LNCAP (cell line): Measurements from ENCODE around the gene GPR32.

Experiments
- CTCF ChIP-seq: fragments of 450-650 bp; IDR thresholded peaks from 2 replicates; pipeline ENCODE4 v1.5.1; 2017; ENCODE audit warnings: mild to moderate bottlenecking

Gene GPR32

GRCh38 chr19:50759886-50760285 is 10.4 kb upstream of the GPR32 start:
- TF ChIP-seq CTCF, result no peak

GRCh38 chr19:50764409-50764808 is 5.9 kb upstream of the GPR32 start:
- no peak for TF ChIP-seq CTCF

DNA sequence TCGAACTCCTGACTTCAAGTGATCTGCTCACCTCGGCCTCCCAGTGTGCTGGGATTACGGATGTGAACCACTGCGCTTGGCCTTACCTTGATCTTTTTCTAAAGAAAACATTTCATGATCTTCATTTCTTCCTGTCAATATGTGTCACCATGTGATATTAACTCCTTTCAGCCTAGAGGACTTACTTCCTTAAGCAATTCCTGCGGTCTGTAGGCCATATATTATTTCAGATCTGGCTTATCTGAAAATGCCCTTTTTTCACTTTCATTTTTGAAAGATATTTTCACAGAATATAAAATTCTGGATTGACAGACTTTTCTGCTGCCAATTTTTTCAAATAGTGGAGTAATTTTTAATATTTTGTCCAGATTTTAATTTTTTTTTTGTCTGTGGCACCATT is 2.0 kb upstream of the GPR32 start:
- no peak for TF ChIP-seq CTCF

DNA sequence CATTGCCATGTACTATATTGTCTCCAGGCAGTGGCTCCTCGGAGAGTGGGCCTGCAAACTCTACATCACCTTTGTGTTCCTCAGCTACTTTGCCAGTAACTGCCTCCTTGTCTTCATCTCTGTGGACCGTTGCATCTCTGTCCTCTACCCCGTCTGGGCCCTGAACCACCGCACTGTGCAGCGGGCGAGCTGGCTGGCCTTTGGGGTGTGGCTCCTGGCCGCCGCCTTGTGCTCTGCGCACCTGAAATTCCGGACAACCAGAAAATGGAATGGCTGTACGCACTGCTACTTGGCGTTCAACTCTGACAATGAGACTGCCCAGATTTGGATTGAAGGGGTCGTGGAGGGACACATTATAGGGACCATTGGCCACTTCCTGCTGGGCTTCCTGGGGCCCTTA is 624 bp downstream of the GPR32 start:
- no peak for TF ChIP-seq CTCF

DNA sequence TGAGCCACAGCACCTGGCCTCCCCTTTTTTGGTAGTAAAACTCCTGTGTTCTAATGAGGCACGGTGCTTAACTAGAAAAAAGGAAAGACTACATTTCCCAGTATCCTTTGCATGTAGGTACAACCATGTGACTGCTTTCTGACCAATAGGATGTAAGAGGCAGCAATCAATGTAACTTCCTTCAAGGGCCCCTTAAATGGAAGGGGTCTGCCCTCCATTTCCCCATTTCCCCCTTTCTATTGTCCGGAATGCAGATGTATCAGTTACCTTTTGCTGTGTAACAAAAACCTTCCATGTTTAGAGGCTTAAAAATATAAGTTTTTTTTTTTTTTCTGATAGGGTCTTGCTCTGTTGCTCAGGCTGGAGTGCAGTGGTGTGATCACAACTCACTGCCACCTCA is 2.2 kb downstream of the GPR32 start:
- no peak for TF ChIP-seq CTCF

GRCh38 chr19:50776131-50776530 is 5.9 kb downstream of the GPR32 start:
- no peak for TF ChIP-seq CTCF

DNA sequence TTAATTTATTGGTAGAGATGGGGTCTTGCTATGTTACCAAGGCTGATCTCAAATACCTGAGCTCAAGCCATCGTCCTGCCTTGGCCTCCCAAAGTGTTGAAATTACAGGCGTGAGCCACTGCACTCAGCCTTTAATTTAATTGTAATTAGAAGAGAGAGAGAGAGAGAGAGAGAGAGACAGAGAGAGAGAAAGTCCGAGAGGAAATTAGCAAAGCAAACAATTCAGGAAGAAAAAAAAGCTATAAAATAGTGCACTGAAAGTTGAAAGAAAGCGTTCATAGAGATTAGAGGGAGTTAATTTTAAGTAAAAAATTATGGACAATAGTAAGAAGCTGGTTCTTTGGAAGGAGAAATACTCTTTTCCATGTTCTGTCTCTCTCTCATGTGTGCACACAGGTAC is 7.0 kb downstream of the GPR32 start:
- TF ChIP-seq CTCF, result no peak

GRCh38 chr19:50777830-50778303 is 7.6 kb downstream of the GPR32 start:
- no peak for TF ChIP-seq CTCF
